ENCODE data around the gene MUC20. TPM values are rescaled to one million over a fixed set of nuclear protein-coding genes. Genes with fewer than 3 reads are reported as not detected.
"Not testable (repeated sequence)": the region's sequence is repeated elsewhere in the genome, so short reads cannot be mapped to it uniquely, and the experiment has no call there.

Gene MUC20
- polyA plus RNA-seq (1.8 and 3.0 TPM in 2 replicates), polyA minus RNA-seq (5.1 and 8.7 TPM in 2 replicates)

DNA sequence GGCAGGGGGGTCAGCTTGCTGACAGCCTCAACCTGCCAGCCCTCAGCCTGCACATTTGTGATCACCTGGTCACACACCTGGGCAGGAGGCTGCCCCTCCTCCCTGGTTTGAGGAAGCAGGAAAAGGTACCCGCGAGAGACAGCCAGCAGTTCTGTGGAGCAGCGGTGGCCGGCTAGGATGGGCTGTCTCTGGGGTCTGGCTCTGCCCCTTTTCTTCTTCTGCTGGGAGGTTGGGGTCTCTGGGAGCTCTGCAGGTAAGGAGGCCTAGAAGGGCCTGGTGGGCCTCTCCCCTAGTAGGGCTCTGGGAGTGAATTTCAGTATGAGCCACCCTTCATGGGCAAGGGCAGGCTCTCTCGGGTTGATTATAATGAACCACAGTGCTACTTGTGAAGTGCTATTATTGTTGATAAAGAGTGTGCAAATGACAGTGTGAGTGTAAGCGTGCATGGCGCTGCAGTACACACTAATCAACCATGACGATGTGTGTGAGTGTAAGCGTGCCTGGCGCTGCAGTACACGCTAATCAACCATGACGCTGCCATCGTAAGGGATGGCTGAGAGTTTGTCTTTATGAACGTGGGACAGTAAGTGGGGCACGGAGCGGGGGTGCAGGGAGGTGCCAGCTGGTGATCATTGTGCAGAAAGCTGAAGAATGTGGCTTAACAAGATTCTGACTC lies at the start of gene MUC20:
Gene MUC20, plus strand, starts transcription at position 148 of the 676 bp plus-strand sequence. Its CDS starts 30 bp downstream, at position 178.
- H3K9ac ChIP-seq (ENCODE audit: low read length); H3K9me2 ChIP-seq (ENCODE audit: insufficient read depth, low read length); H3K27ac ChIP-seq (ENCODE audit: low read length); H3F3A ChIP-seq (ENCODE audit: insufficient read depth, low read length, poor library complexity, severe bottlenecking); H3K4me2 ChIP-seq (ENCODE audit: low read length); H3K36me3 ChIP-seq (ENCODE audit: insufficient read depth, low read length); H3K4me3 ChIP-seq (ENCODE audit: low read length); H2AFZ ChIP-seq (ENCODE audit: low read depth, low read length); H3K27me3 ChIP-seq (ENCODE audit: insufficient read depth, low read depth, low read length); H4K20me1 ChIP-seq (ENCODE audit: insufficient read depth); H3K79me2 ChIP-seq (replicated peaks; ENCODE audit: insufficient read depth, low read length); H3K9me3 ChIP-seq (ENCODE audit: low read length): not testable (repeated sequence)

- H3K4me3 ChIP-seq (ENCODE audit: low read length); H3K36me3 ChIP-seq (ENCODE audit: insufficient read depth, low read length); H3K4me2 ChIP-seq (ENCODE audit: low read length); H4K20me1 ChIP-seq (ENCODE audit: insufficient read depth); H3K9me3 ChIP-seq (ENCODE audit: low read length); H2AFZ ChIP-seq (ENCODE audit: low read depth, low read length); H3K79me2 ChIP-seq (replicated peaks; ENCODE audit: insufficient read depth, low read length); H3K9me2 ChIP-seq (ENCODE audit: insufficient read depth, low read length); H3K9ac ChIP-seq (ENCODE audit: low read length); H3K27ac ChIP-seq (ENCODE audit: low read length); H3K27me3 ChIP-seq (ENCODE audit: insufficient read depth, low read depth, low read length); H3F3A ChIP-seq (ENCODE audit: insufficient read depth, low read length, poor library complexity, severe bottlenecking): not testable (repeated sequence)
Observed at GRCh38 chr3:195671283-195671682, 49.5 kb upstream of the MUC20 start.

- not testable (repeated sequence) for H3F3A ChIP-seq (ENCODE audit: insufficient read depth, low read length, poor library complexity, severe bottlenecking); H4K20me1 ChIP-seq (ENCODE audit: insufficient read depth); H3K9me2 ChIP-seq (ENCODE audit: insufficient read depth, low read length); H3K79me2 ChIP-seq (replicated peaks; ENCODE audit: insufficient read depth, low read length); H3K9ac ChIP-seq (ENCODE audit: low read length); H2AFZ ChIP-seq (ENCODE audit: low read depth, low read length); H3K36me3 ChIP-seq (ENCODE audit: insufficient read depth, low read length); H3K27ac ChIP-seq (ENCODE audit: low read length); H3K4me3 ChIP-seq (ENCODE audit: low read length); H3K4me2 ChIP-seq (ENCODE audit: low read length); H3K9me3 ChIP-seq (ENCODE audit: low read length); H3K27me3 ChIP-seq (ENCODE audit: insufficient read depth, low read depth, low read length)
Observed at GRCh38 chr3:195673711-195674110, 47.1 kb upstream of the MUC20 start.

- not testable (repeated sequence) for H3K4me3 ChIP-seq (ENCODE audit: low read length); H3K27ac ChIP-seq (ENCODE audit: low read length); H3K4me2 ChIP-seq (ENCODE audit: low read length); H4K20me1 ChIP-seq (ENCODE audit: insufficient read depth); H3K9me3 ChIP-seq (ENCODE audit: low read length); H3K79me2 ChIP-seq (replicated peaks; ENCODE audit: insufficient read depth, low read length); H3K9ac ChIP-seq (ENCODE audit: low read length); H3K36me3 ChIP-seq (ENCODE audit: insufficient read depth, low read length); H3K27me3 ChIP-seq (ENCODE audit: insufficient read depth, low read depth, low read length); H3F3A ChIP-seq (ENCODE audit: insufficient read depth, low read length, poor library complexity, severe bottlenecking); H2AFZ ChIP-seq (ENCODE audit: low read depth, low read length); H3K9me2 ChIP-seq (ENCODE audit: insufficient read depth, low read length)
Observed at GRCh38 chr3:195678391-195679015, 42.3 kb upstream of the MUC20 start.

DNA sequence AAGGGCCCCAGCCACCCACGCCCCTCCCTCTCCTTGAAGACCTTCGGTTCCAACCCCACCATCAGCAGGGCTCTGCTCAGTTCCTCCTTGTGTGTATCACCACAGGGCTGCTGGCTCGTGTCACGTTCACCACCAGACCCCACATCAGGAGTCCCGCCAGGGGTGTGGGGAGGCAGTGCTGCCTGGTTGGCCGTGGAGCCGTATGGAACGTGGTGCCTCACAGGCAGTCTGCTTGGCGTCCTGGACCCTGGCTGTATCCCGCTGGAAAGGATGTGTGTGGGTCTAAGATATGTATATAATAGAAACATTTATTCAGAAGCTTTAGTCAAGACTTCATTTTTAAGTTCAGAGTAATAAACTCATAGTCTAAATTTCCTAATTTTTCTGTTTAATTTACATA lies 40.1 kb upstream of the MUC20 start:
- not testable (repeated sequence) for H3K79me2 ChIP-seq (replicated peaks; ENCODE audit: insufficient read depth, low read length); H3F3A ChIP-seq (ENCODE audit: insufficient read depth, low read length, poor library complexity, severe bottlenecking); H3K9me2 ChIP-seq (ENCODE audit: insufficient read depth, low read length); H3K4me2 ChIP-seq (ENCODE audit: low read length); H3K9me3 ChIP-seq (ENCODE audit: low read length); H3K4me3 ChIP-seq (ENCODE audit: low read length); H3K36me3 ChIP-seq (ENCODE audit: insufficient read depth, low read length); H3K27me3 ChIP-seq (ENCODE audit: insufficient read depth, low read depth, low read length); H2AFZ ChIP-seq (ENCODE audit: low read depth, low read length); H3K9ac ChIP-seq (ENCODE audit: low read length); H4K20me1 ChIP-seq (ENCODE audit: insufficient read depth); H3K27ac ChIP-seq (ENCODE audit: low read length)

DNA sequence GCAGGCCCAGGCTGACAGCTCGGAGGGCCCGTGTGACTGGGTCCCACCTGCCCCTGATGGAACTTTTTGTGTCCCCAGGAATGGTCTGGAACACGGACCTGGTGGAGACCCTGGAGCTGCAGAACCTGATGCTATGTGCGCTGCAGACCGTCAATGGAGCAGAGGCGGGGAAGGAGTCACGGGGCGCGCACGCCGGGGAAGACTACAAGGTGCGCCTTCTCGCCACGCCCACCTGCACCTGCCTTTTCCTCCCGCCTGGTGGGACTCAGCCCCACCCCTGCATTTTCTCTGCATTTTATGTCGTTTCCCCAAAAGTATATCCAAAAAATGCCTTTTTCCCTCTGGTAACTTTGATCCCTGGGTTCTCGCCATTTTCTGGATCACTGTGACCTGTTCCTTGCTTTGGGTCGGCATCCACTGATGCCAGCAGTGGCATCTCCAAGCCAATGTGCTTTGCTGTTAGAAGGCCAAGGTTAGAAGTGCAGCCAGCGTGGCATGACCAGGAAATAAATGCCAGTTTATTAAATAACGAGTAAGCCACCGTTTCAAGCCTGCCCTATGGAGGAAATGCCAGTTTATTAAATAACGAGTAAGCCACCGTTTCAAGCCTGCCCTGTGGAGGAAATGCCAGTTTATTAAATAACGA lies 39.2 kb upstream of the MUC20 start:
- not testable (repeated sequence) for H2AFZ ChIP-seq (ENCODE audit: low read depth, low read length); H3K36me3 ChIP-seq (ENCODE audit: insufficient read depth, low read length); H3K9ac ChIP-seq (ENCODE audit: low read length); H3K9me3 ChIP-seq (ENCODE audit: low read length); H3K4me2 ChIP-seq (ENCODE audit: low read length); H3K9me2 ChIP-seq (ENCODE audit: insufficient read depth, low read length); H3F3A ChIP-seq (ENCODE audit: insufficient read depth, low read length, poor library complexity, severe bottlenecking); H3K79me2 ChIP-seq (replicated peaks; ENCODE audit: insufficient read depth, low read length); H3K4me3 ChIP-seq (ENCODE audit: low read length); H4K20me1 ChIP-seq (ENCODE audit: insufficient read depth); H3K27ac ChIP-seq (ENCODE audit: low read length); H3K27me3 ChIP-seq (ENCODE audit: insufficient read depth, low read depth, low read length)

DNA sequence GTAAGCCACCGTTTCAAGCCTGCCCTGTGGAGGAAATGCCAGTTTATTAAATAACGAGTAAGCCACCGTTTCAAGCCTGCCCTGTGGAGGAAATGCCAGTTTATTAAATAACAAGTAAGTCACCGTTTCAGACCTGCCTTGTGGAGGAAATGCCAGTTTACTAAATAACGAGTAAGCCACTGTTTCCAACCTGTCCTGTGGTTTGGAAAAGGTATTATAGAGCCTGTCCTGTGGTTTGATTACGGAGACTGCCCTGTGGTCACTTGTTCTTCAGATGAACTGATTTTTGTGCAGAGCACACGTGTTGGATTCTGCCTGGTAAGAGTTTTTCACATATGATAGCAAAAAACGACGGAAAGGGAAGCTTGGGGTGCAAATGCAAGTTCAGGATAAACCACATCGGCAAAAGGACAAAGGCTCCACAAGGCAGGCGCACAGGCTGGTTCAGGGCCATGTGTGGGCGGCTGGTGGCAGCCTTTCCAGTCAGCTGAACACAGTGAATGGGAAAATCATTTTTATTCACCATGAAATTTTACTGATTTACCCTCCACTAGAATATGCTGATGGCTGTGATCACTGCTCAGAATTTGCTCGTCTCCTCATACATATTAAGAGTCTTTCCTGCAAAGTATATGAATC lies 38.6 kb upstream of the MUC20 start:
- not testable (repeated sequence) for H3K9me3 ChIP-seq (ENCODE audit: low read length); H3K36me3 ChIP-seq (ENCODE audit: insufficient read depth, low read length); H3K9me2 ChIP-seq (ENCODE audit: insufficient read depth, low read length); H3K9ac ChIP-seq (ENCODE audit: low read length); H3K27me3 ChIP-seq (ENCODE audit: insufficient read depth, low read depth, low read length); H3K79me2 ChIP-seq (replicated peaks; ENCODE audit: insufficient read depth, low read length); H3K4me2 ChIP-seq (ENCODE audit: low read length); H3K27ac ChIP-seq (ENCODE audit: low read length); H3F3A ChIP-seq (ENCODE audit: insufficient read depth, low read length, poor library complexity, severe bottlenecking); H2AFZ ChIP-seq (ENCODE audit: low read depth, low read length); H3K4me3 ChIP-seq (ENCODE audit: low read length); H4K20me1 ChIP-seq (ENCODE audit: insufficient read depth)
